ENCODE results near the gene RRP12. TPM values are rescaled to one million over a fixed set of nuclear protein-coding genes. Genes with fewer than 3 reads are reported as not detected.
A peak's percentile ranks its signal among the peaks of the same experiment; 100 is the strongest.

Gene RRP12
- total and polyA plus RNA-seq, 9 of the 15 experiments (the other 6 are each of a cell fraction or from before 2014, with no cell fraction given), result 4.6 to 68.2 (median 21.8) TPM

DNA sequence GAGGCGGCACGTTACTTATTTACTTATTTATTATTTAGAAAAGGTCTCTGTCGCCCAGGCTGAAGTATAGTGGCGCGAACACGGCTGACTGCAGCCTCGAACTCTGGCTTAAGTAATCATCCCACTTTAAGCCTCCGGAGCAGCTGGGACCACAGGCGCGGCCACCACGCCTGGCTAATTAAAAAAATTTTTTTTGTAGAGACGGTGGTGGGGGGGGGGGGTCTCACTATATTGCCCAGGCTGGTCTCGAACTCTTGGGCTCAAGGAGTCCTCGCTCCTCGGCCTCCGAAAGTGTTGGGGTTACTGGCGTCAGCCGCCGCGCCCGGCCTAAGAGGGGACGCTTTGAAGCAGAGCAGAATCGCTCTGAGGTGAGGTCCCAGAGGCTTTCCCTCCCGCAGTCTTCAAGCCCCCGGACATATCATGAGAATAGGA lies 65.9 kb downstream of the RRP12 start (continued):
- no peak for TF ChIP-seq HNRNPL (IDR thresholded peaks at IDR 0.05; ENCODE audit: low read depth, low read length)
- peak; percentile 17 for TF ChIP-seq L3MBTL2 (IDR thresholded peaks at IDR 0.05)
- no peak for TF ChIP-seq HDAC1 (IDR thresholded peaks at IDR 0.05)

DNA sequence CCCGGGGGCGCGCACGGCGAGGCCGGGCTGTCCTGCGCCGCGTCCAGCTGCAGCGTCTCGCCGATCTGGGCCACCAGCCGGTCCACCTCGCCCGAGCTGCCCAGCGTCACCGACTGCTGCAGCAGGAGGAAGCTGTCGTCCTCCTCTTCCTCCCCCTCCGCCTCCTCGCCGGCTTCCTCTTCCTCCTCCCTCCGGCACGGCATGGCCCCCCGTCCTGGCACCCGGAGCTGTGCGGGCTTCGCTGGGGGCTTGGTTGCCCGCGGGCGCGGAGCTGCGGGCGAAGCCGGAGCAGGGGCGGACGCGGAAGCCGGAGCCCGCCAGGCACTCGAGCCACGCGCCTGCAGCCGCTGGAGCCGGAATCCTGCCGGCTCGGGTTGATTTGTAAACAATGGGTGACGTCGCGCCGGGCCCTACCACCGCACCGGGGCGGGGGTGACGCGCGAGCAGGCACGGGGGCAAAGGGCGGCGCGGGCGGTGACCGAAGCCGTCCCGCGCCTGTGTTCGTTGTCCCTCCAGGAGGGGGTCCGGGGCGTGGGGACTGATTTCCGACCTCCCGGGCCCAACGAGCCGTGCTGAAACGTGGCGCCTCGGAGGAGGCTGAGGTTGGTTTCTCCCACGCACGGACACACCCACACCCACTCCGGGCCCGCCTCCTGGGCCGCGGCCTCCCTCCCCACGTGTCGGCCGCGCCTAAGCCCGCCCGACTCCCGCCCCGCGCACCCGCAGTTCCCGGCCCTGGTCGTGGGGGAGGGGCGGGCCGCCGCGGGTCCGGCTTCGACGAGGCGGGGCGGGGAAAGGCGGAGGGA lies 66.6 kb downstream of the RRP12 start, which contains the start of gene FRAT2:
FRAT2 (minus strand) TSS at position 360 of the 806 bp plus-strand sequence; CDS start at position 203, 157 bp downstream.
- WGBS (ENCODE audit: insufficient coverage, low coverage, missing lambda C conversion rate), result under 1% methylated on average over 27 of the region's 103 CpGs
- no TSS peak for BruUV-seq (replicated peaks)
- TF ChIP-seq NCOA4 (IDR thresholded peaks at IDR 0.05; ENCODE audit: partially characterized antibody), result no peak
- TF ChIP-seq PCBP1 (IDR thresholded peaks at IDR 0.05; ENCODE audit: low read depth, low read length, poor library complexity, severe bottlenecking), result peak; percentile 87
- TF ChIP-seq, protein P1, sequence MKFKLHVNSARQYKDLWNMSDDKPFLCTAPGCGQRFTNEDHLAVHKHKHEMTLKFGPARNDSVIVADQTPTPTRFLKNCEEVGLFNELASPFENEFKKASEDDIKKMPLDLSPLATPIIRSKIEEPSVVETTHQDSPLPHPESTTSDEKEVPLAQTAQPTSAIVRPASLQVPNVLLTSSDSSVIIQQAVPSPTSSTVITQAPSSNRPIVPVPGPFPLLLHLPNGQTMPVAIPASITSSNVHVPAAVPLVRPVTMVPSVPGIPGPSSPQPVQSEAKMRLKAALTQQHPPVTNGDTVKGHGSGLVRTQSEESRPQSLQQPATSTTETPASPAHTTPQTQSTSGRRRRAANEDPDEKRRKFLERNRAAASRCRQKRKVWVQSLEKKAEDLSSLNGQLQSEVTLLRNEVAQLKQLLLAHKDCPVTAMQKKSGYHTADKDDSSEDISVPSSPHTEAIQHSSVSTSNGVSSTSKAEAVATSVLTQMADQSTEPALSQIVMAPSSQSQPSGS (CRISPR knock-in tag; IDR thresholded peaks at IDR 0.05), result 0 out of 2 replicates have a peak, but pooled peaks have one; percentile 18
- peak; percentile 37 for TF ChIP-seq TAF9B (IDR thresholded peaks at IDR 0.05; ENCODE audit: partially characterized antibody)
- peak; percentile 43; the same call in 1 of the 2 replicates for TF ChIP-seq CHD2 (IDR thresholded peaks at IDR 0.05; ENCODE audit: low read depth, low read length)
- peak; percentile 84 for TF ChIP-seq CREB1 (IDR thresholded peaks at IDR 0.05)
- TF ChIP-seq CREB1 (CRISPR knock-in tag; IDR thresholded peaks at IDR 0.05), result peak; percentile 88
- TF ChIP-seq IRF2 (CRISPR knock-in tag; IDR thresholded peaks at IDR 0.05), result no peak
- TF ChIP-seq, protein P2, sequence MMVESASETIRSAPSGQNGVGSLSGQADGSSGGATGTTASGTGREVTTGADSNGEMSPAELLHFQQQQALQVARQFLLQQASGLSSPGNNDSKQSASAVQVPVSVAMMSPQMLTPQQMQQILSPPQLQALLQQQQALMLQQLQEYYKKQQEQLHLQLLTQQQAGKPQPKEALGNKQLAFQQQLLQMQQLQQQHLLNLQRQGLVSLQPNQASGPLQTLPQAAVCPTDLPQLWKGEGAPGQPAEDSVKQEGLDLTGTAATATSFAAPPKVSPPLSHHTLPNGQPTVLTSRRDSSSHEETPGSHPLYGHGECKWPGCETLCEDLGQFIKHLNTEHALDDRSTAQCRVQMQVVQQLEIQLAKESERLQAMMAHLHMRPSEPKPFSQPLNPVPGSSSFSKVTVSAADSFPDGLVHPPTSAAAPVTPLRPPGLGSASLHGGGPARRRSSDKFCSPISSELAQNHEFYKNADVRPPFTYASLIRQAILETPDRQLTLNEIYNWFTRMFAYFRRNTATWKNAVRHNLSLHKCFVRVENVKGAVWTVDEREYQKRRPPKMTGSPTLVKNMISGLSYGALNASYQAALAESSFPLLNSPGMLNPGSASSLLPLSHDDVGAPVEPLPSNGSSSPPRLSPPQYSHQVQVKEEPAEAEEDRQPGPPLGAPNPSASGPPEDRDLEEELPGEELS (CRISPR knock-in tag; IDR thresholded peaks at IDR 0.05; ENCODE audit: borderline replicate concordance), result peak; percentile 59; the same call in 1 of the 2 replicates
- TF ChIP-seq, protein P3, sequence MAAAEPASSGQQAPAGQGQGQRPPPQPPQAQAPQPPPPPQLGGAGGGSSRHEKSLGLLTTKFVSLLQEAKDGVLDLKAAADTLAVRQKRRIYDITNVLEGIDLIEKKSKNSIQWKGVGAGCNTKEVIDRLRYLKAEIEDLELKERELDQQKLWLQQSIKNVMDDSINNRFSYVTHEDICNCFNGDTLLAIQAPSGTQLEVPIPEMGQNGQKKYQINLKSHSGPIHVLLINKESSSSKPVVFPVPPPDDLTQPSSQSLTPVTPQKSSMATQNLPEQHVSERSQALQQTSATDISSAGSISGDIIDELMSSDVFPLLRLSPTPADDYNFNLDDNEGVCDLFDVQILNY (CRISPR knock-in tag; IDR thresholded peaks at IDR 0.05), result 0 out of 2 replicates have a peak, but pooled peaks have one; percentile 30

More for the DNA sequence above, 66.6 kb downstream of the RRP12 start, which contains the start of gene FRAT2:
- peak within 1 kb of the TSS; percentile 98 for H3K27ac ChIP-seq (ENCODE audit: extremely low read depth, low read depth, low read length)
- H3K4me1 ChIP-seq (replicated peaks in 1 of 2; ENCODE audit: control insufficient read depth in 2 of 2, insufficient read depth in 2 of 2, low read length in 2 of 2), result peaks cover 14 to 32% of the 10 kb centered on the region in 2 experiments
- H3K36me3 ChIP-seq (ENCODE audit: control insufficient read depth, insufficient read depth, low read length), result peaks cover 20% of the 10 kb centered on the region; the same call in 2 of the 3 replicates
- H4K20me1 ChIP-seq (replicated peaks; ENCODE audit: control insufficient read depth, insufficient read depth, low read length), result no peaks in the 10 kb centered on the region
- POLR2A ChIA-PET, result interaction anchor here (0.6 to 1.8 kb wide), 3 partner anchors 9 to 1111 kb away, joined by 3 to 6 read pairs (median 3); partner anchors contain the start of gene FRAT1
- intact Hi-C loops (cut with micrococcal nuclease) (loop anchor here (5.0 kb wide), 1 partner anchor 42 kb away; the partner anchor contains the start of gene ARHGAP19), in situ Hi-C loops (cut with MboI) (no loop called here)
- no peaks in the 10 kb centered on the region for H3K27me3 ChIP-seq (ENCODE audit: control insufficient read depth in 2 of 2, insufficient read depth in 2 of 2, low read length in 2 of 2)
- peaks cover 45% of the 10 kb centered on the region for H3K79me2 ChIP-seq (ENCODE audit: control insufficient read depth, insufficient read depth, low read length)
- CTCF ChIA-PET (ENCODE audit: low intra/inter-chr PET ratio), result no interaction called here
- DNase-seq (ENCODE audit: extremely low read depth in 1 of 4, low spot score in 3 of 4), result peak; percentile 90 to 94 (median 92)
- FAIRE-seq, result peak; percentile 69
- H2AFZ ChIP-seq (ENCODE audit: low read depth, low read length), result peak within 1 kb of the TSS; percentile 97
- H3K9me3 ChIP-seq (replicated peaks; ENCODE audit: control insufficient read depth, insufficient read depth, low read depth, low read length), result no peaks in the 10 kb centered on the region
- ATAC-seq, result peak; percentile 87
- H3K4me3 ChIP-seq, result peak within 1 kb of the TSS; percentile 73
- H3K9me1 ChIP-seq (ENCODE audit: control insufficient read depth, insufficient read depth, low read length), result no peaks in the 10 kb centered on the region
- H3K9ac ChIP-seq (ENCODE audit: insufficient read depth in 1 of 2, low read depth in 2 of 2, low read length in 2 of 2), result peak within 1 kb of the TSS; percentile 93 to 96
- peak within 1 kb of the TSS; percentile 92 for H3K4me2 ChIP-seq (ENCODE audit: insufficient read depth, low read length)

Data from K562 (cell line).